A204.1 (cell line): ENCODE results near the gene BBX.

Experiments used
- FAIRE-seq: peaks from 2 replicates; lab custom pipeline; 2012; peaks lifted over from hg19 to GRCh38; lab: Jason Lieb, UNC

Gene BBX

DNA sequence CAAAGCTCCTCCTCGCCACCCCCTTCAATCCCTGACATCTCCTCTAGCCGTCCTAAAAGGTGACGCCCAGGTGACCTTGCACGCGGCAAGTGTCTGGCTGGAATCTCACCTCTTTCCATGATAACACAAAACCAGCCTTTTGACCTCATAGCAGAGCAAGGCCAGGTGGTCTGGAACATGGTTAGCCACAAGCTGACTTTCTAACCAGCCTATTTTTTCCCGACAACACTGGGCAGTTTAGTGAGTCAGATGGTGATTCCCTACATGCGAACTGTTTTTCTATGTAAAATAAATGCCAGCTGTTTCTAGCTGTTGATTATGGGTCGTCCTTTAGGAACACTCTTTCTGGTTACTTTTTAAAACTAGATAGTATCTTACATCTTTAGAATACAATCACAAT is 325.0 kb downstream of the BBX start:
- no peak for FAIRE-seq

DNA sequence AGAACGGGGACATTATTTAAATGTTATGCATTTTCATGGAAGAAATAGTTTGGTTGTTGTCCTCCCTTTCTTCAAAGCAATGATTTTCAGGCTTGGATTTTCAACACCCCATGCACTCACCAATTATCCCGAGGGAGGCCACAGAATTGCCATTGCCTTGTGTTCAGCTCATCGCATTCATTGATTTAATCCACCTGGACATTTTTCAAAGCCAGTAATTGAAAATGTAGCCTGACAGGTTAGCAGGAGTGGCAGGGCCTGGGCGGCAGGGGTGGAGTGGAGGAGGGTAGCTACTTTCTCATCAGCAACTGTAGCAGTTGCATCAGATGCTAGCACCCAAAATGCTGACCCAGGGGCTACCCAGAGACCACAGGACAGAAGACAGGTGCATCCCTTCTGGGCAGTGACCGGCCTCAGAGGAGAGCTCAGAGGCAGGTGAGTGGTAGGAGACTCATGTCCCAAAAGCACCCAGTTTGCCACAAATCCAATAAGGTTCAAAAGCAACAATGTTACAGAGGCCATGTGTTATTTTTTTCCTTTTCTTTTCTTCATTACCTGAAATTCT is 325.7 kb downstream of the BBX start:
- FAIRE-seq = no peak

DNA sequence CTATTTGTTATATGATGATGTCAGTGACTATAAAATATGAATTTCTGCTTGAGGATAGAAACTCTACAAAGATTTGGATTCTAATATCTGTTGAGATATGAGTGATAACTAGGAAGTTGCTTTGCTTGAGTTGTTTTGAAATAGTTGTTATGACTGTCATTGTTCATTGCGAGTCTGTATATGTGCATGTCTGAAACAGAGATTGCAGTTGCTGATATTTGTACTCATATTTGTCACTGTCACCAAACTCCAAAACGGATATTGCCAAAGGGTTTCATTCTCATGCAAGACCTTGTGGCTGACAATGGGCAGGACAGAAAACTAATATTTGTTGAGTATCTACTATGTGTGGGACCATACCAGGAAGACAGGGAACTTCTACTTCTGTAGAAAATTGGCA is 327.9 kb downstream of the BBX start:
- no peak for FAIRE-seq

DNA sequence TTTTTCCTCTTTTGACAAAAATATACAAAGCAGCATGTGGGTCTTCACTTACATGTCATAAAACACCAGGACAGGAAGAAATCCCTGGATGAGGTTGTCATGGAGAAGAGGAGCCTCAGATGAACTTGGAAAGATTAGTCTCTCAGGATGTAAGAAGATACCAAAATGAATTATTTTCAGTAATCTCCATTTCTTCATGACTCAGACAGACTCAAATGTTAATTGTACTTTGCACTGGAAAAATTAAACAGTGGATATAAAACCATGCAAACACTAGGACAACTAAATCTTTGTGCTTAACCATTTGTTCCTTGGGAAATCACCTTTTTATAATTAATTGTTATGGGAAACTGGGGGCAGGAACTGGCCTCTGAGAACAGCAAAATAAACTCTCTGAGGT is 331.1 kb downstream of the BBX start:
- no peak for FAIRE-seq

DNA sequence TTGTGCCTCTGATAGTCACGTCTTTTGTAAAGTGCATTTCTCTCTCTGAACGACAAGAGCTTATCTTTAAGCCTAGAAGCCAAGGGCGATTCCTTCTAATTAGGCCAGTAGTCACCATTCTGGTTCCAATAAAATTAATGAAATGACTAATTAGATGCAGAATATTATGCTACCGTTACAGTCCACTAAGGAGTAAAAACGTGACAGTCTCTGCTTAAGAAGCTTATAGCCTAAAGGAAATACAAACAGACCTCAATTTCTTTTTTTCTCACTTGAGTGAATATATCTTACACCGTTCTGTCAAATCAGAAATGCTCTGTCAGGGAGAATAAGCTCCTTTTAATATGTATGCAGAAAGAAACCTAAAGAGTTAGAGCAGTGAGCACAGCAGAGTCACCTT is 332.0 kb downstream of the BBX start:
- FAIRE-seq = no peak

- FAIRE-seq = no peak
Observed at GRCh38 chr3:107855710-107856109, 332.9 kb downstream of the BBX start.

GRCh38 chr3:107857854-107858253 is 335.1 kb downstream of the BBX start:
- FAIRE-seq = no peak

DNA sequence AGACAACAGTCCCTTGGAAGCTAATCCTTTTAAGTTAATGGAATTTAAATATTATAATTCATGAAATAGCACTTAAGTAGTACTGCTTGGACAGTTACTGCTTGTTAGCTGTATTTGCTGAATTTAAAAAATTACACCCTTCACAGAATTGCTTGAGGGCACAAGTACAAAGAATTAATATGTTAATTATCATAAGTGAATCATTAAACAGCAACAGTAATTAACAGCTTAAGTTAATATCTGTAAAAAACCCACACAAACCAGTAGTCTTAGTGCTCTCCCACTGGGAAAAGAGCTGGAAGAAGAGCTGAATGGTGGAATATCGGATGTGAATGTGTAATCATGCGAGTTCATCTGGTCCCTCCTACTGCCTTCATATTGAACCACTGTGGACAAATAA is 336.1 kb downstream of the BBX start:
- no peak for FAIRE-seq
